H1 (cell line): ENCODE data around the gene DNAH8. TPM values are rescaled to one million over a fixed set of nuclear protein-coding genes. Genes with fewer than 3 reads are reported as not detected.

Source experiments
- CTCF ChIA-PET: fragments of 300-600 bp; sonication (Branson Sonifier 250); formaldehyde crosslinking; loops from one replicate; lab custom pipeline; 2021; ENCODE audit not compliant: partially characterized antibody; lab: Charles Lee
- POLR2A ChIA-PET: fragments of 300-600 bp; sonication (Branson Sonifier 250); formaldehyde crosslinking; loops from one replicate; lab custom pipeline; 2021; ENCODE audit warnings: inconsistent platforms; ENCODE audit not compliant: partially characterized antibody; lab: Charles Lee
- DNase-seq, 2 experiments: peaks; one replicate each; pipeline versions ENCODE4 v3.0.0 to v3.0.0-alpha.2; 2010 to 2022; ENCODE audit warnings: low spot score in 2 of 2, low read depth in 1 of 2, mixed read lengths in 1 of 2
- FAIRE-seq: peaks from 2 replicates; lab custom pipeline; 2011; peaks lifted over from hg19 to GRCh38; lab: Jason Lieb, UNC
- H2AFZ ChIP-seq: 2 replicates; pipeline ENCODE4 v1.8.1; 2012; ENCODE audit warnings: low read length, inconsistent platforms
- H2AK5ac ChIP-seq: 2 replicates; pipeline ENCODE4 v1.6.1; 2013; ENCODE audit warnings: low read depth, low read length
- H2BK120ac ChIP-seq: replicated peaks from 2 replicates; pipeline ENCODE3; 2013; ENCODE audit warnings: low read depth, low read length, inconsistent platforms
- H2BK12ac ChIP-seq: 2 replicates; pipeline ENCODE4 v1.6.1; 2013; ENCODE audit warnings: low read depth, low read length
- H2BK15ac ChIP-seq: 2 replicates; pipeline ENCODE4 v1.6.1; 2013; ENCODE audit warnings: low read length
- H2BK20ac ChIP-seq: 2 replicates; pipeline ENCODE4 v1.6.1; 2013; ENCODE audit warnings: low read length
- H2BK5ac ChIP-seq: 2 replicates; pipeline ENCODE4 v1.6.1; 2013; ENCODE audit warnings: low read depth, low read length
- H3K14ac ChIP-seq: 2 replicates; pipeline ENCODE4 v1.6.1; 2013; ENCODE audit warnings: inconsistent platforms; ENCODE audit not compliant: insufficient read length
- H3K18ac ChIP-seq: 2 replicates; pipeline ENCODE4 v1.6.1; 2013; ENCODE audit warnings: low read length; ENCODE audit errors: extremely low read depth
- H3K23ac ChIP-seq: 2 replicates; pipeline ENCODE4 v1.6.1; 2013; ENCODE audit warnings: inconsistent platforms; ENCODE audit not compliant: insufficient read length
- H3K23me2 ChIP-seq: 2 replicates; pipeline ENCODE4 v1.6.1; 2013; ENCODE audit warnings: low read depth, low read length
- H3K27ac ChIP-seq: 2 replicates; pipeline ENCODE4 v1.6.1; 2011; ENCODE audit warnings: low read depth, low read length, inconsistent platforms
- H3K27me3 ChIP-seq, 4 experiments: replicated peaks in 1 of 4; 1 replicate in 1 of 4; 2 replicates in 3 of 4; pipeline versions ENCODE4 v1.6.1 to v1.8.1; 2011 to 2013; ENCODE audit warnings: low read length in 3 of 4, mild to moderate bottlenecking in 3 of 4, inconsistent platforms in 2 of 4, mixed read lengths in 2 of 4, moderate library complexity in 1 of 4; ENCODE audit not compliant: control insufficient read depth in 3 of 4, insufficient read depth in 3 of 4; ENCODE audit errors: extremely low read depth in 1 of 4
- H3K36me3 ChIP-seq, 4 experiments: 2 replicates each; pipeline versions ENCODE4 v1.6.1 to v1.8.1; 2011 to 2013; ENCODE audit warnings: mild to moderate bottlenecking in 4 of 4, low read length in 3 of 4, moderate library complexity in 2 of 4, control low read depth in 1 of 4, inconsistent platforms in 1 of 4; ENCODE audit not compliant: insufficient read depth in 4 of 4, control insufficient read depth in 2 of 4
- H3K4ac ChIP-seq: replicated peaks from 2 replicates; pipeline ENCODE3; 2013; ENCODE audit warnings: low read length, low read depth, mixed read lengths, inconsistent platforms; ENCODE audit not compliant: insufficient read length
- H3K4me1 ChIP-seq, 4 experiments: replicated peaks in 1 of 4; 1 replicate in 1 of 4; 2 replicates in 3 of 4; pipeline versions ENCODE4 v1.6.1 to v1.8.1; 2011 to 2013; ENCODE audit warnings: low read length in 3 of 4, inconsistent platforms in 2 of 4, mixed read lengths in 1 of 4; ENCODE audit not compliant: insufficient read depth in 4 of 4, control insufficient read depth in 3 of 4
- H3K4me2 ChIP-seq, 2 experiments: 2 replicates each; pipeline versions ENCODE4 v1.6.1 to v1.8.1; 2011 to 2013; ENCODE audit warnings: low read depth in 2 of 2, low read length in 2 of 2, control low read depth in 1 of 2, inconsistent platforms in 1 of 2, mild to moderate bottlenecking in 1 of 2; ENCODE audit not compliant: insufficient read depth in 1 of 2
- H3K4me3 ChIP-seq, 4 experiments: fragments of 200-600, 300-600 bp in 1 of 4; sonication (generic), shearing (Covaris generic), sonication (Bioruptor Twin) in 1 of 4; 2 replicates each; pipeline versions ENCODE4 v1.5.1 to v1.8.1; 2011 to 2016; ENCODE audit warnings: low read length in 4 of 4, low read depth in 3 of 4, control low read depth in 2 of 4, inconsistent platforms in 2 of 4, mild to moderate bottlenecking in 2 of 4, mixed read lengths in 1 of 4, moderate library complexity in 1 of 4; ENCODE audit not compliant: insufficient read depth in 2 of 4; ENCODE audit errors: extremely low read depth in 1 of 4
- H3K56ac ChIP-seq: replicated peaks from 2 replicates; pipeline ENCODE3; 2013; ENCODE audit warnings: low read depth, mild to moderate bottlenecking, mixed read lengths, low read length, inconsistent platforms; ENCODE audit not compliant: insufficient read length
- H3K79me1 ChIP-seq: 2 replicates; pipeline ENCODE4 v1.6.1; 2013; ENCODE audit warnings: low read depth, low read length, control low read depth
- H3K79me2 ChIP-seq, 2 experiments: 2 replicates each; pipeline versions ENCODE4 v1.6.1 to v1.8.1; 2012 to 2013; ENCODE audit warnings: low read length in 2 of 2, mild to moderate bottlenecking in 2 of 2, inconsistent platforms in 1 of 2; ENCODE audit not compliant: insufficient read depth in 2 of 2, control insufficient read depth in 1 of 2
- H3K9ac ChIP-seq, 4 experiments: replicated peaks in 1 of 4; 1 replicate in 1 of 4; 2 replicates in 3 of 4; pipeline versions ENCODE4 v1.6.1 to v1.8.1; 2011 to 2013; ENCODE audit warnings: low read depth in 3 of 4, low read length in 3 of 4, control low read depth in 2 of 4, mild to moderate bottlenecking in 2 of 4, moderate library complexity in 2 of 4, inconsistent platforms in 1 of 4; ENCODE audit errors: extremely low read depth in 1 of 4
- H3K9me3 ChIP-seq, 2 experiments: 2 replicates each; pipeline versions ENCODE4 v1.6.1 to v1.8.1; 2012 to 2013; ENCODE audit warnings: mild to moderate bottlenecking in 2 of 2, moderate library complexity in 2 of 2, control low read depth in 1 of 2, inconsistent platforms in 1 of 2, low read depth in 1 of 2, low read length in 1 of 2, mixed read lengths in 1 of 2; ENCODE audit not compliant: insufficient read depth in 2 of 2
- H4K20me1 ChIP-seq, 2 experiments: replicated peaks in 1 of 2; 2 replicates each; pipeline versions ENCODE3 to v1.8.1; 2011 to 2013; ENCODE audit warnings: inconsistent platforms in 2 of 2, low read length in 2 of 2, mild to moderate bottlenecking in 1 of 2; ENCODE audit not compliant: insufficient read depth in 2 of 2, control insufficient read depth in 1 of 2
- H4K5ac ChIP-seq: 2 replicates; pipeline ENCODE4 v1.6.1; 2013; ENCODE audit warnings: low read length, low read depth, mixed read lengths, inconsistent platforms; ENCODE audit not compliant: insufficient read length
- H4K8ac ChIP-seq: 2 replicates; pipeline ENCODE4 v1.8.0; 2013; ENCODE audit warnings: mild to moderate bottlenecking, moderate library complexity, low read length, inconsistent platforms; ENCODE audit not compliant: insufficient read depth; ENCODE audit errors: extremely low read depth
- H4K91ac ChIP-seq: replicated peaks from 2 replicates; pipeline ENCODE3; 2013; ENCODE audit warnings: low read length, mixed read lengths, inconsistent platforms; ENCODE audit not compliant: insufficient read length
- JUND ChIP-seq: IDR thresholded peaks from 2 replicates; pipeline ENCODE4 v1.6.1; 2011; ENCODE audit warnings: mild to moderate bottlenecking, improper control_type of control experiment, low read length
- NANOG ChIP-seq: IDR thresholded peaks from 2 replicates; pipeline ENCODE4 v1.6.1; 2011; ENCODE audit warnings: low read length, low read depth, mild to moderate bottlenecking, inconsistent platforms; ENCODE audit not compliant: insufficient read depth, poor library complexity, severe bottlenecking
- RAD21 ChIP-seq, 2 experiments: IDR thresholded peaks in 1 of 2; conservative IDR thresholded peaks in 1 of 2; 2 replicates each; pipeline ENCODE4 v1.6.1; 2011; ENCODE audit warnings: low read depth in 2 of 2, low read length in 2 of 2, improper control_type of control experiment in 1 of 2, inconsistent platforms in 1 of 2, mild to moderate bottlenecking in 1 of 2, moderate library complexity in 1 of 2
- WGBS, 2 experiments: shearing (Covaris generic) in 1 of 2; methylation state at CpG; one replicate each; pipeline versions ENCODE4 v1.1.6 to v1.1.7; 2013 to 2015; ENCODE audit warnings: low lambda C conversion rate in 2 of 2, mixed read lengths in 2 of 2, inconsistent platforms in 1 of 2, low coverage in 1 of 2, missing lambda C conversion rate in 1 of 2; ENCODE audit not compliant: insufficient replicate concordance in 2 of 2, insufficient coverage in 1 of 2, insufficient read length in 1 of 2; ENCODE audit errors: extremely low coverage in 1 of 2, missing lambda C conversion rate in 1 of 2; 5-methylcytosine and 5-hydroxymethylcytosine counted together
- polyA plus RNA-seq, 7 experiments: library from polyadenylated mRNA; depleted of rRNA in 3 of 7; stranded (reverse) in 5 of 7; unstranded in 2 of 7; fragments of >200 nt in 5 of 7; fragments of 200-250 nt in 2 of 7; gene quantifications; 1 replicate in 5 of 7; 2 replicates in 1 of 7; 4 replicates in 1 of 7; pipeline versions ENCODE4 v1.2.1 to v1.2.3, GENCODE V29; 2011 to 2013; ENCODE audit warnings: missing spikeins in 2 of 7, mixed read lengths in 2 of 7
- total RNA-seq: library from RNA; stranded (reverse); fragmentation: NEBNext Ultra II Directional; extraction: Animal tissue kit (Norgen Biotek cat#: 25700); gene quantifications from 2 replicates; pipeline ENCODE4 v1.2.1, GENCODE V29; 2021
- TF ChIP-seq, protein P1 (sequence below), 3 experiments: IDR thresholded peaks; 1 replicate in 2 of 3; 2 replicates in 1 of 3; pipeline versions ENCODE4 v1.5.1 to v1.6.1; 2011; ENCODE audit warnings: low read length in 3 of 3, mild to moderate bottlenecking in 3 of 3, inconsistent platforms in 2 of 3, low read depth in 1 of 3, moderate library complexity in 1 of 3; ENCODE audit not compliant: insufficient read depth in 1 of 3; ENCODE audit errors: control extremely low read depth in 1 of 3

The DNAH8 gene
- total and polyA plus RNA-seq, 2 of the 8 experiments (the other 6 are each of a cell fraction or from before 2014, with no cell fraction given) = under 0.01 TPM; not detected in 1

DNA sequence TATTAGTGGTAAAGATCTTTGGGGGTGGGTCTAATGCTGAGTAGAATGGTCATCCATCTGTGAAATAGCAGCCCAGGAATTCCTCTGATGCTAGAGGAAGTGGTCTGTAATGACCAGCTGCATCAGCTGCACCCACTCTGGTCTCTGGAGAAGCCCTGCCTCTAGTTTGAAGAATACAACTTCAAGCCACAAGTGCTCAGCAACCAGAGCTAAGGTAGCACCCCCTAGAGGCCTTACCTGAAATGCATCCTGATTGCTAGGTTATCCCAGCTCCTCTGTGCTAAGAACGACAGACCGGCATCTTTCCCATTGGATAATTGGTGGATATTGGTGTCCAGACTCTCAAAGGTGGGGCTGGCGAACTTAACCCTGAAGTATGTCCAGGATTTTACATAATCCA lies 58.2 kb downstream of the DNAH8 start:
- Histone ChIP-seq H3K4ac (no peak overlapping the region), H3K4me1 (no peaks in the 10 kb centered on the region), H4K5ac (no peak overlapping the region), H3K18ac (no peak overlapping the region), H2BK15ac (no peak overlapping the region), H3K56ac (no peak overlapping the region), H3K27me3 (no peaks in the 10 kb centered on the region), H3K27ac (no peak overlapping the region), H3K9ac (no peak overlapping the region), H2BK120ac (no peak overlapping the region), H2BK20ac (no peak overlapping the region), H2BK12ac (no peak overlapping the region), H3K79me2 (no peaks in the 10 kb centered on the region), H4K8ac (no peak overlapping the region), H4K20me1 (no peaks in the 10 kb centered on the region), H2AK5ac (no peak overlapping the region), H3K79me1 (no peaks in the 10 kb centered on the region), H3K23ac (no peak overlapping the region), H4K91ac (no peak overlapping the region), H3K14ac (no peak overlapping the region), H3K9me3 (no peaks in the 10 kb centered on the region), H3K23me2 (no peaks in the 10 kb centered on the region), H2BK5ac (no peak overlapping the region), H3K4me3 (no peak overlapping the region), H3K4me2 (no peak overlapping the region), H2AFZ (no peak overlapping the region), H3K36me3 (no peaks in the 10 kb centered on the region)
- FAIRE-seq (peak; percentile 62), DNase-seq (peak in 1 of 2 experiments; percentile 82)
- peak; percentile 62 to 72 for TF ChIP-seq RAD21 (IDR thresholded peaks at IDR 0.05 in 1 of 2, conservative IDR thresholded peaks at IDR 0.05 in 1 of 2; ENCODE audit: low read depth in 2 of 2, low read length in 2 of 2)
- TF ChIP-seq JUND = no peak
- TF ChIP-seq, protein P1, sequence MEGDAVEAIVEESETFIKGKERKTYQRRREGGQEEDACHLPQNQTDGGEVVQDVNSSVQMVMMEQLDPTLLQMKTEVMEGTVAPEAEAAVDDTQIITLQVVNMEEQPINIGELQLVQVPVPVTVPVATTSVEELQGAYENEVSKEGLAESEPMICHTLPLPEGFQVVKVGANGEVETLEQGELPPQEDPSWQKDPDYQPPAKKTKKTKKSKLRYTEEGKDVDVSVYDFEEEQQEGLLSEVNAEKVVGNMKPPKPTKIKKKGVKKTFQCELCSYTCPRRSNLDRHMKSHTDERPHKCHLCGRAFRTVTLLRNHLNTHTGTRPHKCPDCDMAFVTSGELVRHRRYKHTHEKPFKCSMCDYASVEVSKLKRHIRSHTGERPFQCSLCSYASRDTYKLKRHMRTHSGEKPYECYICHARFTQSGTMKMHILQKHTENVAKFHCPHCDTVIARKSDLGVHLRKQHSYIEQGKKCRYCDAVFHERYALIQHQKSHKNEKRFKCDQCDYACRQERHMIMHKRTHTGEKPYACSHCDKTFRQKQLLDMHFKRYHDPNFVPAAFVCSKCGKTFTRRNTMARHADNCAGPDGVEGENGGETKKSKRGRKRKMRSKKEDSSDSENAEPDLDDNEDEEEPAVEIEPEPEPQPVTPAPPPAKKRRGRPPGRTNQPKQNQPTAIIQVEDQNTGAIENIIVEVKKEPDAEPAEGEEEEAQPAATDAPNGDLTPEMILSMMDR (IDR thresholded peaks at IDR 0.05; ENCODE audit: control extremely low read depth in 1 of 3, insufficient read depth in 1 of 3, low read depth in 1 of 3, low read length in 3 of 3) = peak; percentile 33 to 93 (median 74)
- no peak for TF ChIP-seq NANOG
- 46% methylated on average over 3 of the region's 3 CpGs; no CpG with 5 or more reads in 1 of the 2 experiments for WGBS, 2 experiments
- ChIA-PET POLR2A (interaction anchor here (0.6 kb wide), 1 partner anchor 70 kb away, joined by 4 read pairs; no protein-coding TSS in a partner anchor), CTCF (interaction anchor here (0.7 to 2.2 kb wide), 20 partner anchors 8 to 259 kb away, joined by 3 to 14 read pairs (median 4); no protein-coding TSS in a partner anchor)
